Measurements from ENCODE around the gene BCL11A. TPM values are rescaled to one million over a fixed set of nuclear protein-coding genes. Genes with fewer than 3 reads are reported as not detected.

Gene BCL11A
- total RNA-seq, 4 donors from 2014 or later, result 0.22 TPM; not detected in 3

- Histone ChIP-seq H3K27ac (no peak overlapping the region), H3K36me3 (no peaks in the 10 kb centered on the region), H3K9me3 (no peaks in the 10 kb centered on the region), H3K4me3 (no peak overlapping the region), H3K27me3 (no peaks in the 10 kb centered on the region), H3K4me1 (no peaks in the 10 kb centered on the region)
- TF ChIP-seq CTCF (IDR thresholded peaks at IDR 0.05) (no peak), EP300 (IDR thresholded peaks at IDR 0.05) (no peak), POLR2A (IDR thresholded peaks at IDR 0.05) (no peak)
- no peak for DNase-seq (ENCODE audit: low spot score in 2 of 2)
- WGBS, 2 donors, result 56 to 61% methylated on average over 2 of the region's 2 CpGs
These were observed 138.8 kb downstream of the BCL11A start for GRCh38 chr2:60414495-60415138.

- DNase-seq (ENCODE audit: low spot score in 2 of 2), result no peak
- Histone ChIP-seq H3K4me3 (no peak overlapping the region), H3K36me3 (no peaks in the 10 kb centered on the region), H3K27me3 (no peaks in the 10 kb centered on the region), H3K27ac (no peak overlapping the region), H3K9me3 (no peaks in the 10 kb centered on the region), H3K4me1 (no peaks in the 10 kb centered on the region)
- 61 to 82% methylated on average over 6 of the region's 6 CpGs for WGBS, 2 donors
- TF ChIP-seq POLR2A (IDR thresholded peaks at IDR 0.05), result no peak
- no peak for TF ChIP-seq CTCF (IDR thresholded peaks at IDR 0.05)
- TF ChIP-seq EP300 (IDR thresholded peaks at IDR 0.05), result no peak
These were observed 139.7 kb downstream of the BCL11A start for GRCh38 chr2:60413814-60414168.

DNA sequence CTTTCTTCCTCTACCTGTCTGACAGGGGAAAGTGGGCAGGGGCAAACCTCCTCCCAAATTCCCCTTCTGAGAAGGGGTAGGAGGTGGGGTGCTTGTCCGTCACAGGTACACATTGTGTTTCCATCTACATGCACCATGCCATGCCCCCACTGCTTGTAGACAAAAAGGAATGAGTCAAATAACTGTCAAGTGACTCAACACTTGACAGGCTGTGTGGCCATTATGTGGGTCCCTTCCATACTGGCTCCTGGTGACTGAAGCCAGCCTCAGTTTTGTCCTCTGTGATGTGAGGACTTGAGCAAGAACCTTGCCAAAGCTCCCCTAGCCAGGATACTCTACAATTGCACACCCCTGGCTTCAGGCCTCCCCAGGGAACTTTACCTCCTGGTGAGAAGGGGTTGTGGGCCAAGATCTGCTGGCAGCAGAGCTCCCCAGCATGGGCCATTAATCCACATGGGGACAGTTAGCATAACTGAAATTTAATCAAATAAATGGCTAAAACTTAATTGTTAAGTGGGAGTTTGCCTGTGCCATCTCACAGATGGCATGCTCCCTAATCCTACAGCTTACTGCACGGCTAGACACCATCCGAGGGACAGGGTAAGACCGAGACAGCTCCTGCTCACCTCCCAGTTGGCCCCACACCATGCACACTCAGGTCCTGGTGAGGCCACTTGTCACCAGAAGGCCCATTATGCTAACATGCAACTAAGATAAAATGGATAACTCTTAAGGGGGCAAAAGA lies 140.2 kb downstream of the BCL11A start:
- no peaks in the 10 kb centered on the region for H3K9me3 ChIP-seq
- no peaks in the 10 kb centered on the region for H3K27me3 ChIP-seq
- H3K36me3 ChIP-seq, result no peaks in the 10 kb centered on the region
- TF ChIP-seq EP300 (IDR thresholded peaks at IDR 0.05) (no peak), CTCF (IDR thresholded peaks at IDR 0.05) (no peak), POLR2A (IDR thresholded peaks at IDR 0.05) (no peak)
- WGBS, 2 donors, result 84 to 92% methylated on average over 4 of the region's 4 CpGs
- no peaks in the 10 kb centered on the region for H3K4me1 ChIP-seq
- no peak for DNase-seq (ENCODE audit: low spot score in 2 of 2)
- H3K4me3 ChIP-seq, result no peak overlapping the region
- H3K27ac ChIP-seq, result no peak overlapping the region

GRCh38 chr2:60412620-60413019 lies 140.8 kb downstream of the BCL11A start:
- TF ChIP-seq POLR2A (IDR thresholded peaks at IDR 0.05) (no peak), EP300 (IDR thresholded peaks at IDR 0.05) (no peak), CTCF (IDR thresholded peaks at IDR 0.05) (no peak)
- DNase-seq (ENCODE audit: low spot score in 2 of 2), result no peak
- WGBS, 2 donors, result 75 to 84% methylated on average over 5 of the region's 5 CpGs
- H3K36me3 ChIP-seq, result no peaks in the 10 kb centered on the region
- H3K27ac ChIP-seq, result no peak overlapping the region
- no peaks in the 10 kb centered on the region for H3K9me3 ChIP-seq
- no peaks in the 10 kb centered on the region for H3K27me3 ChIP-seq
- no peaks in the 10 kb centered on the region for H3K4me1 ChIP-seq
- no peak overlapping the region for H3K4me3 ChIP-seq

- H3K27ac ChIP-seq, result no peak overlapping the region
- no peaks in the 10 kb centered on the region for H3K9me3 ChIP-seq
- no peak overlapping the region for H3K4me3 ChIP-seq
- DNase-seq (ENCODE audit: low spot score in 2 of 2), result no peak
- no peaks in the 10 kb centered on the region for H3K27me3 ChIP-seq
- H3K4me1 ChIP-seq, result no peaks in the 10 kb centered on the region
- 89 to 93% methylated on average over 6 of the region's 6 CpGs for WGBS, 2 donors
- TF ChIP-seq CTCF (IDR thresholded peaks at IDR 0.05), result no peak
- no peak for TF ChIP-seq POLR2A (IDR thresholded peaks at IDR 0.05)
- TF ChIP-seq EP300 (IDR thresholded peaks at IDR 0.05), result no peak
- no peaks in the 10 kb centered on the region for H3K36me3 ChIP-seq
These were observed 141.4 kb downstream of the BCL11A start for GRCh38 chr2:60412027-60412426.
